Activated CD8-positive, alpha-beta memory T cell treated with anti-CD3 and anti-CD28 coated beads, Interleukin-2, amount 50 U/mL, for 4 hours (primary cell): ENCODE measurements around the gene MGAT1.
A peak's percentile ranks its signal among the peaks of the same experiment; 100 is the strongest.

ENCODE experiments used
- DNase-seq: peaks from one replicate; pipeline ENCODE4 v3.0.0-alpha.2; 2020

MGAT1 gene

DNA sequence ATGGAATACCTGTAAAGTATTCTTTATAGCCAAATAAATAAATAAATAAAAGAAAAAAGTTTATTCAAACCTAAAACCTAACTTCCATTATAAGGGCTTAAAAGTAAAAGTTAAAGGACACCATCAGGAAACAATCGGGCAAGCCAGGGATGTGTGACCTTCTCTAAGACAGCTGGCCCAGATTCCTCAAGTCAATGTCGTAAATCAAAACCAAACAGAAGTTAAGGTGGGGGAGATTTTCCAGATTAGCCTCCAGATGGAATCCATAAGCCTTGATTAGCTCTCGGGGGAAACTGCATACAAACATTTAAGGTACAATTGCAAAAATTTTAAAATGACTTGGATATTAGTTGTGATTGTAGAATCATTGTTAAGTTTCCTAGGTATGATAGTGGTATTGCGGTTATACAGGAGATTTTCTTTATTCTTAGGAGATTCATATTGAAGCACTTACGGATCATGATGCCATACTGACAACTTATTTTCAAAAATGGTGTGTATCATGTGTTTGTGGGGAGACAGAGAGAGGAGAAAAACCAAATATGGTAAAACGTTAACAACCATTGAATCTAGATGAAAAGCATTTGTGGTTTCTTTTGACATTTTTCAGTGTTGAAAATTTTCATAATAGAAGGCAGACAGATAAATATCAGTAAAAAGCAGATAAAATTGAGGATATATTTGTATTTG lies 21.5 kb upstream of the MGAT1 start:
- no peak for DNase-seq

DNA sequence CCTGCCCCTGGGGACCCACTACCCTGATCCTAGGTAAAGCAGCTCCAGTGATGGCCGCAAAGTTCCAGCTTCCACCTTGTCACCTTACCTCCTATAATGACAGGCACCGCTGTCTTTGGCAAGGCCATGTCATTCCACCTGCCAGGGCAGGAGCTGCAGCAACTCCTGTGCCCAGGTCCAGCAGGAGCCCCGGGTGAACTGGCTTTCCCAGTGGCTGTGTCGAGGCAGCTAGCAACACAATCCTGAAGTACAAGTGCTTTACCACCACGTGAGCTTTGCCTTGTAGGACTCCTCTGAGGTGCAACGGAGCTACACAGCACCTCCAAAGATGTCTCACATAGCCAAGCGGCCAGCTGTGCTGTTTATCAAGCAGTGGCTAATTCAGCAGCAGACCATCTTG lies 20.7 kb upstream of the MGAT1 start:
- no peak for DNase-seq

- no peak for DNase-seq
These were observed 18.9 kb upstream of the MGAT1 start for GRCh38 chr5:180821538-180821937.

GRCh38 chr5:180820788-180821321 lies 18.2 kb upstream of the MGAT1 start:
- DNase-seq, result no peak

- DNase-seq, result no peak
These were observed 16.2 kb upstream of the MGAT1 start for GRCh38 chr5:180818677-180819341.

GRCh38 chr5:180817893-180818674 lies 15.5 kb upstream of the MGAT1 start:
- DNase-seq, result no peak

- DNase-seq, result no peak
These were observed 14.3 kb upstream of the MGAT1 start for GRCh38 chr5:180816608-180817534.

DNA sequence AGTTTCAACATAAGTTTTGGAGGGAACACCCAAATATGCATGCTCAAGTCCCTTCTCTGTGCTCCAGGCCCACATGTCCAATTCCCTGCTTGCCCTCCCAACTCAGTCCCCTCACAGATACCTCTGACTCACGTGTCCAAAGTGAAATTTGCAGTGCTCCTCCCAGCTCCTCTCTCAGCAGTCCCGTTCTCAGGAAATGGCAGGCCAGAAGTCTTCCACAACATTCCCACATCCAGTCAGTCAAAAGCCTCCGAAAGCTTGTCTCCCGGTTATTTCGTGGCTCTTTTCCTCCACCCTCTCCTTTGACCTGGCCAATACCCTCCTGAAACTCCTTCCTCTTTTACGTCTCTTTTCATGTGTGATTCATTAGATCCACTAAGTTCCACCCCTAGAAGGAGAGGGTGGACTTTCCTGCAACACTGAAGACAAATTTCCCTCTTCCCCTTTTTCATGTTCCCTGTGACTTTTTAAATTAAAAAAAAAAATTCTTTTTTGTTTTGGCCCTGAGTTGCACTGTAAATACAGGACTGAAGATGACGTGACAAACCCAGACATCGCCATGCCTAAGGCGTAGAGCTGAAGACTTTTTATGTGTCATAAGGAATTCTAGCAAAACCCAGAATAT lies 12.8 kb upstream of the MGAT1 start:
- DNase-seq, result no peak

DNA sequence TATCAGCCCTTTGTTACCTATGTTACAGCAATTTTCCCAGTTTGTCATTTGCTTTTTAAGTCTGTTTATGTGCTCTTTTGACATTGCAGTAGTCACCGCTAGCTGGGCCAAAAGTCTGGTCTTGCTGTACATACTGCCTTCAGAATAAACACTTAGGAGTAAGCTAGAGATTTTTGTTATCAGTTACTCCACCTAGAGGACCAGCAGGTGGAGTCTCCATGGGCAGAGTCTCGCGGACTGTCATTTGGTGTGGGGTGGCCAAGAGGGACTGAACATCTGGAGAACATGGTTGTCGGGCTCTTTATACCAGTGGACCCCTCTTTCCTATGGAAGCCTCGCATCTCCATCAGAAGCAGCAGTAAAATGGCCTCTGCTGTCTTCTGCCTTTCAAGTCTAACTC lies 10.8 kb upstream of the MGAT1 start:
- DNase-seq, result peak; percentile 13

DNA sequence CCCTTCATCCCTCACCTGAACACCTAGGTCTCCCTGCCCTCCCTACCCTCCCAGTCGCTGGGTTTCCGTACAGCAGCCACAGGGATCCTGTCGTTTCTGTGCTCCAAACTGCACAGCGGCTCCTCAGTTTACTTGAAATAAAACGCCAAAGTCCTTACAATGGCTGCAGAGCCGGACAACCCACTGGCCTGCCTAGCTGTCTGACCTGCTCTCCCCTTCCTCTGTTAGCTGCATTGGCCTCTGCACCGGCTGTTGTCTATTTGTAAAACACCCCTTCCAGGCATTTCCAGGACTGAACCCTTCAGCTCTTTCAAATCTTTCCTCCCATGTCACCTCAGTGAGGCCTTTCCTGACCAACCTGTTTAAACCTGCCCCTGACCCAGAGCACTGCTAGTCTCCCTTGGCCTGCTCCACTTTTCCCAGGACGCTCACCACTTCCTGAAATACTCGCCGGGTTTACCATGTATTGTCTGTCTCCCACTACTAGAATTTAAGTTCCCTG lies 9.1 kb upstream of the MGAT1 start:
- peak; percentile 10 for DNase-seq

DNA sequence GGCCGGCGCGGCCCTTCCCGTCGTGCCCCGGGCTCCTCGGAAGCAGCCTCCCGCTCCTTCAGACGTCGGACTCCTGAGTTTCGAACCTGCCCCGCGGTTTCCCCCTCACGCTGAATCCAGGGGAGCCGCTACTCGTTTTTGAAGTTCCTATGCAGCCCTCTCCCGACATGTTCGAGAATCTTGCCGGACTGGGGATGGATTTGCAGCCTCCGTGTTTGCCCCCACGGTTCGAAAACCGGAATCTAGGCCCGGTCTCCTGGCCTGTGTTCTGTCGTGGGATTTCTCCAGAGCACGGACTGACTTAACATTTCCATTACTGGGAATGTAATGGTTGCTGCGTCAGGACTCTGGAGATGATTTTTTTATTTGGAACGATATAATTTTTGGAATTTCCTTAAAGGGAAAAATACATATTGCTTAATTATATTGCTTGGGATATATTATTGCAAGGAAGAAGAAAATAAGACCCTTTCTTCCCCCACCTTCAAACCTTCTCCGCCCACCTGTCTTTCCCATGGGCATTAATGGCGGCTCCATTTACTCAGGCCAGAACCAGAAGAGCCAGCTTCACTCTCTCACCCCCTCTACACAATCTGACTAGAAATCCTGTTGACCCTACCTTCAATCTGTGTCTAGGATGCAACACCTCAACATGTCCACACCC lies 8.5 kb upstream of the MGAT1 start:
- no peak for DNase-seq

DNA sequence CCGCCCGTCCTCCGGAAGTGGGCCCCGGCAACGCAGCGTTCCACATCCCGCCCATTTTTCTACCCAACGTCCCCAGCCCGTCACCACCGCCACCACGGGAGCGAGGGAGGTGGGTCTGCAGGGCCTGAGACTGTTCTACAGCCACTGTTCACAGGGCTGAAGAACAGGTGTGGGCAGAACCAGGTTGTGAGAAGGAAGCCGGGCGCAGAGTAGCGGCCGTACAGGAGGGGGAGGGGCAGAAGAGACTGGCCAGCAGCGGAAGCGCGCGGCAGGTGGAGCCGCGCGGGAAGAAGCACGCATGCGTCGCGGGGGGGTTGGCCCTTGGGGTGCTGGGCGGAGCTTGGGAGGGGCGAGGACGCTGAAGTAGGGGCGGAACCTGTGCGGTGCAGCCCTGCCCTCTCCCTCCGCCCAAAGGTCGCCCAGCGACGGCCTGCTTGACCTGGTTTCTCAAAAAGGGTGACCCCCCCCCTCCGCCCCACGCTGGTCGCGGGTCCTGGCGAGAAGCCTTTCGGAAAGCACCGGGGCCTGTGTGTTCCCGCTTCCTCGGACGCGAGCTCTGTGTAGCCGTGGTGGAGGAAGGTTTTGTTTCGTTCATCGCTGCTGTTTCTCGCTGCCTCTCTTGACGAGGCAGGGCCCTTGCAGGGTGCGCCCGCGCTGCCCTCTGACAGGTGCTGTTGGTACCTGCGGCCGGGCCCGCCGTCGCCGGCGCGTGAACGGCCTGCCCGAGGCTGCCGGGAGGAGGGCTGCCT lies 7.8 kb upstream of the MGAT1 start:
- peak; percentile 95 for DNase-seq

- peak; percentile 78 for DNase-seq
These were observed 7.0 kb upstream of the MGAT1 start for GRCh38 chr5:180809403-180810209.

DNA sequence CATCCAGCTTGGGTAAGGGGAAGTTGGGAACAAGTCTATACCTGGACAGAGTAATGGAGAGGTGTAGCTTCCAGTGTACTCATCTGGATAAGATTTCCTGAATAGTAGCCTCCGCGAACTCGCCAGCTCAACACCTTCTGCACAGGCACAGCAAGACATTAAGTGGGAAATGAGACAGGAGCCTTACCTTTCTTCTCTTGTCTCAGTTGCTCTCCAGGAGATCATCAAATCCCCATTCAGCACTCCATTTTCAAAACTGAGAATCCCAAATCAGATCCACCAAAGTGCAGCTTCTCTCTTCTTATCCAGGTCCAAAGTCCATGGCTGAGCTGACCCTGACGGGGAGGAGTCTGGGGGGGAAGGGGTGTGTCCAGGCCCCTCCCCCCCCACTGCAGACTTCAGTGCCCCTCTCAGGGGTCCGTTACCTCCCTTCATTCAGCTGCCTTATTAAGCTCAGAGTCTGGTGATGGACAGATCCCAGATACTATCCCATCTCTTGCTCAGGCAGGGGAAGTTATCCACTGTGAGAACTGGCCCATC lies 5.9 kb upstream of the MGAT1 start:
- DNase-seq, result peak; percentile 13

GRCh38 chr5:180807654-180808414 lies 5.2 kb upstream of the MGAT1 start:
- DNase-seq, result peak; percentile 5

DNA sequence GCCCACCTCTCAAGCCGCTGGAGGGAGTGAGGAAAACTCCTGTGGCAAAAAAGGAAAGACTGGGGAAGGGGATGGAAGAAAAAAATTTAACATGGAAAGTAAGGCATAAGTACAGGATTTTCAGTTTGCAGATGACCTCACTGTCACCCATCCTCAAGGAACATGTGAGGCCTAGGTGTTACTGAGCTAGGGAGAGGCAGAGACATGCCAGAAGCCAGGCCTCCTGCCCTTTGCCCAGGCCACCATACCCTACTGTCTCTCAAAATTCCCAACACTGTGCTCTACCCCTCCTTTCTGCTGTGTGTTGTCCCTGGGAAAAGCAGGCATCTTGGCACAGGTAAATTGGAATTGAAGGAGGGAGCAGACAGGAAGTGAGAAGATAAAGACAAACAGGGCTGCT lies 4.4 kb upstream of the MGAT1 start:
- DNase-seq, result no peak

DNA sequence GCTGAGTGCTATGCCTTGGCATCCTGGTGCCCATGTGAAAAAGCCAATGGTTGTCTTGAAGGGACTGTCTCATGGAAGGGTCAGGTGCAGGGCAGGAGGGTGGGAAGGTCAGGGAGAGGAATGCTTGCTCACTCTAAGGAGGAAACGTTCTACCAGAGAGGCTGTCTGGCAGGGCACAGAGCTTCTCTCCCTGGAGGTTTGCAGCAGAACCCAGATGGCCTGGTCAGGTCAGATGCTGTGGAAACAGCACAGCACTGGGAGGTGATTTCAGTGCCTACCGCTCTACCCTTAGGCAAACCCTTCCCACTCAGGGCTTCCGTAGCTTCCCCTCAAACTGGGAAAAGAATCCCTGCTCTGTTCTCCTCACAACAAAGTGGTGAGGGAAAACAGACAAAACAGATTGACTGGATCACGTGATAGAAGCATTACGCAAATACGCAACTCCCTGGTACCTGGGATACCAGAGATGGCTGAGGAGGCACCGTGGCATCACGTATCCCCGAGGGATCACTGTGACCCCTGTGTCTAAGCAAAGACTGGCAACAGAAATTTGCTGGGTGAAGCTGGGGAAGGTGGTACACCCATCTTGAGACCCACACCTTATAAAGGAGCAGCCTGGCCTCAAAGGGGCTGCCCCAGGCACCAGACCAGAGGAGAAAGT lies 3.9 kb upstream of the MGAT1 start:
- peak; percentile 7 for DNase-seq

DNA sequence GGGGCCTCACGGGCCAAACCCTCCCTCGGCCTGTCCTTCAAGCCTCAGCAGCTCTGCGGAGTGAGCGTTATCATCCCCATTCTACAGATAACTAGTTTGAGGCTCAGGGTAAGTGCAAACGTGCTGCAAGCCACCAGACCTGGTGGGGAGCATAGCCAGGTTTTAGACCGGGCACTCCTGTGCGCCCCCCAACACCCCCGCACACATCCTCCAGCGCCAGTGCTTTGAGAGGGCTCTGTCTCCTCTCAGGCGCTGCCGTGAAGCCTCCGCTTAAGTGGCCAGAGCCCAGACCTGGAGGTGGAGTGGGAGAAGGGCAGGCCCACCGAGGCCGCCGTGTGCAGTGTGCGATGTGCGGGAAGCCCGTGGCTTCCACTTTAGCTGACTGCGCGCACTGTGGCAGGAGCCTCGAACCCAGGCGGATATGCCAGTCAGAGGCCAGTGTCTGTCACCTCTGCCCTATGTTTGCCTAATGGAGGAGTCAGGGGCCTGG lies 1.6 kb upstream of the MGAT1 start:
- DNase-seq, result peak; percentile 37
